Measurements from ENCODE around the gene PRKRIP1.

The PRKRIP1 gene

GRCh38 chr7:102387064-102387463 is 9.1 kb upstream of the PRKRIP1 start:
- no peak overlapping the region for H3K4me3 ChIP-seq (ENCODE audit: low read depth, low read length)
- no peak for TF ChIP-seq CTCF (IDR thresholded peaks at IDR 0.05; ENCODE audit: low read depth, low read length)

GRCh38 chr7:102389810-102390209 is 6.4 kb upstream of the PRKRIP1 start:
- TF ChIP-seq CTCF (IDR thresholded peaks at IDR 0.05; ENCODE audit: low read depth, low read length): no peak
- no peak overlapping the region for H3K4me3 ChIP-seq (ENCODE audit: low read depth, low read length)

GRCh38 chr7:102390697-102391484 is 5.3 kb upstream of the PRKRIP1 start:
- peak; percentile 92 for TF ChIP-seq CTCF (IDR thresholded peaks at IDR 0.05; ENCODE audit: low read depth, low read length)
- H3K4me3 ChIP-seq (ENCODE audit: low read depth, low read length): no peak overlapping the region

- no peak overlapping the region for H3K4me3 ChIP-seq (ENCODE audit: low read depth, low read length)
- TF ChIP-seq CTCF (IDR thresholded peaks at IDR 0.05; ENCODE audit: low read depth, low read length): no peak
Measured at GRCh38 chr7:102392330-102392729, 3.8 kb upstream of the PRKRIP1 start.

GRCh38 chr7:102393467-102393866 is 2.7 kb upstream of the PRKRIP1 start:
- no peak overlapping the region for H3K4me3 ChIP-seq (ENCODE audit: low read depth, low read length)
- no peak for TF ChIP-seq CTCF (IDR thresholded peaks at IDR 0.05; ENCODE audit: low read depth, low read length)

- TF ChIP-seq CTCF (IDR thresholded peaks at IDR 0.05; ENCODE audit: low read depth, low read length): no peak
- H3K4me3 ChIP-seq (ENCODE audit: low read depth, low read length): peak overlapping the region; percentile 83
Measured at GRCh38 chr7:102395592-102395872, 631 bp upstream of the PRKRIP1 start.

GRCh38 chr7:102396710-102397019 is 502 bp downstream of the PRKRIP1 start:
- peak overlapping the region; percentile 83 for H3K4me3 ChIP-seq (ENCODE audit: low read depth, low read length)
- TF ChIP-seq CTCF (IDR thresholded peaks at IDR 0.05; ENCODE audit: low read depth, low read length): no peak

Measured in WI38 (cell line).